Choroid plexus epithelial cell (primary cell): ENCODE measurements around the gene FAM234B.
A peak's percentile ranks its signal among the peaks of the same experiment; 100 is the strongest.

Experiments
- DNase-seq: peaks from one replicate; pipeline ENCODE4 v3.0.0-alpha.2; 2010; ENCODE audit warnings: low read depth
- H3K4me3 ChIP-seq: 2 replicates; pipeline ENCODE4 v1.5.1; 2011; ENCODE audit warnings: low read depth, mild to moderate bottlenecking, control low read depth, low read length, moderate library complexity
- TF ChIP-seq, protein P1 (sequence below): conservative IDR thresholded peaks from 2 replicates; pipeline ENCODE4 v1.5.1; 2011; ENCODE audit warnings: low read depth, mild to moderate bottlenecking, control low read depth, inconsistent platforms, low read length, moderate library complexity

Gene FAM234B

DNA sequence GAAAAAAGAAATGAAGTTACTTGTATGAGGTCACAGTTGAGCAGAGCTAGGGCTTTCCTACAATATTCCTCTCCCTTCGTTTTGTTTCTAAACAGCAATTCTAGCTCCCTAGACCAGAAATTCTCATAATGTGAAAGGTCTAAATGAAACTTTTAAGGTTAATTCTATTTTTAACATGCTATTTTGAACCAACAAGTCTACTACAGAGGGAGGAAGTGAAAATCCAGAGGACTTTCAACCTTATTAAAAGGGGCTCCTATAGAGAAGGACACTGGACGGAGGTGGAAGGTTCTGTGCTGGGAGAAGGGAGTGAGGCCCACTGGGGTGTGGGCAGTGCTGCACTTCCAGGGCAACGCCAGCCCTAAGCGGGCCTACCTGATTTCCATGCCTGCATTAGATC, 45.9 kb downstream of the FAM234B start:
- TF ChIP-seq, protein P1, sequence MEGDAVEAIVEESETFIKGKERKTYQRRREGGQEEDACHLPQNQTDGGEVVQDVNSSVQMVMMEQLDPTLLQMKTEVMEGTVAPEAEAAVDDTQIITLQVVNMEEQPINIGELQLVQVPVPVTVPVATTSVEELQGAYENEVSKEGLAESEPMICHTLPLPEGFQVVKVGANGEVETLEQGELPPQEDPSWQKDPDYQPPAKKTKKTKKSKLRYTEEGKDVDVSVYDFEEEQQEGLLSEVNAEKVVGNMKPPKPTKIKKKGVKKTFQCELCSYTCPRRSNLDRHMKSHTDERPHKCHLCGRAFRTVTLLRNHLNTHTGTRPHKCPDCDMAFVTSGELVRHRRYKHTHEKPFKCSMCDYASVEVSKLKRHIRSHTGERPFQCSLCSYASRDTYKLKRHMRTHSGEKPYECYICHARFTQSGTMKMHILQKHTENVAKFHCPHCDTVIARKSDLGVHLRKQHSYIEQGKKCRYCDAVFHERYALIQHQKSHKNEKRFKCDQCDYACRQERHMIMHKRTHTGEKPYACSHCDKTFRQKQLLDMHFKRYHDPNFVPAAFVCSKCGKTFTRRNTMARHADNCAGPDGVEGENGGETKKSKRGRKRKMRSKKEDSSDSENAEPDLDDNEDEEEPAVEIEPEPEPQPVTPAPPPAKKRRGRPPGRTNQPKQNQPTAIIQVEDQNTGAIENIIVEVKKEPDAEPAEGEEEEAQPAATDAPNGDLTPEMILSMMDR: no peak

DNA sequence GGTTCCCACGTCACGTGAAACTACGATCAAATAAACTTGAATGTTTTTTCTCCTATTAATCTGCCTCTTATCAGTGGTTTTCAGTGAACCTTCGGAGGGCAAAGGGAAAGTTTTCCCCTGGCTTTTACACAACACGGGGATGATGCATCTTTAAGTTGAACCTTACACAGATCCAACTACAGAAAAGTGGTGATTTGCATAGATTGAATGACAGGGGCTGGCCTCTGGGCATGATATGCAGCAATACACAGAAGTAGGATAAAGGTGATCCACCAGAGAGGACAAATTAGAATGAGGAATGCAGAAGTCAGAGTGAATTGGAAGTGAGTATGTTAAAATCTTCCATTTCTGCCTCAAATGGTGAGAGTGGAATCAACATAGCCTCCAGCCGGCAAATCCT, 47.7 kb downstream of the FAM234B start:
- H3K4me3 ChIP-seq: no peak overlapping the region
- TF ChIP-seq, protein P1: no peak
- no peak for DNase-seq

More for the DNA sequence above, 45.9 kb downstream of the FAM234B start:
- H3K4me3 ChIP-seq: no peak overlapping the region
- DNase-seq: no peak

DNA sequence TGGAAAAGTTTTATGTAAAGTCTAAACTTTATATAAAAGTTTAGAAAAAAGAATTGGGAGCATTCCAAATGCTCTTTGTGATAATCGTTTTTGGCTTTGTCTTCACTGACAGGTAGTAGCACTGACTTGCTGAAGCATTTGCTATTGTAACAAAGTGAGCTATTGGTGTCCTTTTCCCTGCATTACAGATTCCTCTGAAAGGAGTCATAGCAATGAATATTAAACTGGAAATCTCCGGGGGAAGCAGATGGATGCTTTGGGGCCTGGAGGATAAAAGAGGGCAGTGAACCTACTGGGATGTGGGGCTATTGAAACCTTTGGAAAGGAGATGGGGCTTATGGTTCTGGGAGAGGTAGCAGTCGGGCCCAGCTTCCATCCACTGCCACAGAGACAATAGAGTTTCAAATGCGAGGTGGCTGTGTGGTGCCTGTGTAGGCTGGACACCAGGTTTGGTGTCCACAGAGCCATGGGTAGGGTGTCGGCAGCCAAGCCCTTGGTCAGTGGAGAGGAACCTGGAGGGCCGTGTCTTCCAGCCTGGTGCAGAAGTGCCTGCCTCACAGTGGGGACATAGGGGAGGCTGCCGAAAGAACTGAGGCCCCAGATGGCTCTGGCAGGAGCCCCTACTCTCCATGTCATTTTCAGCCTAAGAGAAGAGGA, 49.1 kb downstream of the FAM234B start:
- no peak overlapping the region for H3K4me3 ChIP-seq
- TF ChIP-seq, protein P1: no peak

DNA sequence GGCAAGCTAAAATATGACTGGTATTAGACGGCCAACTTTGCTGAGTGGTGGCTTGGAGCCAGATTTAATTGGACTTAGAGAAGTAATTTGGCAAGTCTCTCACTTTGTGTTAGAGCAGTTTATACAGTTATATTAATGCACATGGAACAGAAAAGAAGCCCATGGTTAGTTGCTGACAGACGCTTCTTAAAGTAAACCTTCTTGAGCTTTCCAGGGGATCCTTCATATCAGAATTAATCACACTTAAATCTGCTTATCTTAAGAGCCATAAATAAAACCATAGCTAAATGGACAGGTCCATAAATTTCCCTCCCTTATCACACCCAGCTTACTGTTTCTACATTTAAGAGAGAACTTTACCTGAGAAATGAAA, 49.7 kb downstream of the FAM234B start:
- DNase-seq: no peak
- H3K4me3 ChIP-seq: no peak overlapping the region
- TF ChIP-seq, protein P1: no peak

More for the DNA sequence above, 49.1 kb downstream of the FAM234B start:
- no peak for DNase-seq

DNA sequence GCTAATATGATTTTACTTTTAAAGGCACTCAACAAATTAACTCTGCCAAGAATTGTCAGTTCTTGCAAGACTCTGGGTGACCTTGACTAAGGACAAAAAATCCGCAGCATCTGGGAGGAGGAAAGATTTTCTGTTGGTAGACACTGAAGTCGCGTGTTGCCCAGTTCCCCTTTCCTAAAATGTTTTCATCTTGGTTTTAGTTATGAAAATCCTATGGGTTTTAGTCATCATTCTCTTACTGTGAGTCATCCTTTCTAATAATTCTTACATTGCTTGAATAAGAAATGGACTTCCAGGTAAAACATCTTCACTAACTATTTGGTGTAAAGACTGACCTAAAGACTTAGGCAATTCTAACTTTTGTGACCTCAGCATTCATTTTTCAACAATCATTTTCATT, 50.2 kb downstream of the FAM234B start:
- H3K4me3 ChIP-seq: no peak overlapping the region
- TF ChIP-seq, protein P1: no peak
- peak; percentile 62 for DNase-seq

DNA sequence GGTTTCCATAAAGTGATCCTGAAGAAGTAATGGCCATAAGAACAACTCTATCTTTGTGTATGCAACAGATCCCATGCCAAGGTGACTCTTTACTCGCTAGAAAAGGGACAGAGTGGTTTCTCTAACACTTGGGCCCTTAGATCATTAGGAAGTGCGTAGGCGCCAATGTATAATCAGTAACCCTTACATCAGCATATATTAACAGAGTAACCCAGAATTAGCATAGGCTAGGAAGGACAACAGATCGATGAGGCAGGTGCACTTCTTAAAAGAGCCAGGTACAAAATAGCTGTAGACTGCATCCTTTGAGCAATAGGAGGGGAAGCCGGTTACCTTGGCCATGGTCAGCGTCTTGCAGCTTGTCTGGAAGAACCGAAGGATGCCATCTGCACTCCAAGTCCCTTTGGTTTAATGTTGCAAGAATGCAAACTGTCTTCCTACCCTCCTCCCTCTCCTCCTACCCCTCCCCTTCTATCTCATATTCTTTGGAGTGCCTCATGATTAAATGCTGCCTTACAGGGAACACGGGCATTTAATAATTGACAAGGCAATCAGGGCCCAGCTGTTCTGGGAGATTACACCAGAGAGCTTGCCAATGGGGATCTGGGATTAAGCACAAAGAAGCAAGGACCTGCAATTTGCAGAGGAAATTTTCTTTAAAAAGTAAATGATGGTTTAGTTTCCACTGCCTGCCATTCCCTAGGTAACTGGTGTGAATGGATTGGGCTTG, 51.2 kb downstream of the FAM234B start:
- H3K4me3 ChIP-seq: no peak overlapping the region
- TF ChIP-seq, protein P1: no peak
- no peak for DNase-seq
